Measurements from ENCODE around the gene MYG1.

MYG1 gene

DNA sequence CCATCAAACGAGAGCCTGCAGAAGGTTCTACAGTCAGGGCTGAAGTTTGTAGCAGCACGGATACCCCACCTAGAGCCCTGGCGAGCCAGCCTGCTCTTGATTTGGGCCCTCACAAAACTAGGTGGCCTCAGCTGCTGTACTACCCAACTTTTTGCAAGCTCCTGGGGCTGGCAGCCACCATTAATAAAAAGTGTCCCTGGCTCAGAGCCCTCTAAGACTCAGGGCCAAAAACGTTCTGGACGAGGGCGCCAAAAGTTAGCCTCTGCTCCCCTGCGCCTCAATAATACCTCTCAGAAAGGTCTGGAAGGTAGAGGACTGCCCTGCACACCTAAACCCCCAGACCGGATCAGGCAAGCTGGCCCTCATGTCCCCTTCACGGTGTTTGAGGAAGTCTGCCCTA, 13.0 kb upstream of the MYG1 start:
- TF ChIP-seq, protein P1, sequence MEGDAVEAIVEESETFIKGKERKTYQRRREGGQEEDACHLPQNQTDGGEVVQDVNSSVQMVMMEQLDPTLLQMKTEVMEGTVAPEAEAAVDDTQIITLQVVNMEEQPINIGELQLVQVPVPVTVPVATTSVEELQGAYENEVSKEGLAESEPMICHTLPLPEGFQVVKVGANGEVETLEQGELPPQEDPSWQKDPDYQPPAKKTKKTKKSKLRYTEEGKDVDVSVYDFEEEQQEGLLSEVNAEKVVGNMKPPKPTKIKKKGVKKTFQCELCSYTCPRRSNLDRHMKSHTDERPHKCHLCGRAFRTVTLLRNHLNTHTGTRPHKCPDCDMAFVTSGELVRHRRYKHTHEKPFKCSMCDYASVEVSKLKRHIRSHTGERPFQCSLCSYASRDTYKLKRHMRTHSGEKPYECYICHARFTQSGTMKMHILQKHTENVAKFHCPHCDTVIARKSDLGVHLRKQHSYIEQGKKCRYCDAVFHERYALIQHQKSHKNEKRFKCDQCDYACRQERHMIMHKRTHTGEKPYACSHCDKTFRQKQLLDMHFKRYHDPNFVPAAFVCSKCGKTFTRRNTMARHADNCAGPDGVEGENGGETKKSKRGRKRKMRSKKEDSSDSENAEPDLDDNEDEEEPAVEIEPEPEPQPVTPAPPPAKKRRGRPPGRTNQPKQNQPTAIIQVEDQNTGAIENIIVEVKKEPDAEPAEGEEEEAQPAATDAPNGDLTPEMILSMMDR (IDR thresholded peaks at IDR 0.05; ENCODE audit: low read depth, low read length), result no peak
- no peak overlapping the region for H3K4me3 ChIP-seq (replicated peaks in 1 of 2; ENCODE audit: low read depth in 2 of 2, low read length in 2 of 2)
- DNase-seq (ENCODE audit: low read depth in 2 of 2), result no peak

GRCh38 chr12:53287741-53288216, 11.7 kb upstream of the MYG1 start:
- H3K4me3 ChIP-seq (replicated peaks in 1 of 2; ENCODE audit: low read depth in 2 of 2, low read length in 2 of 2), result no peak overlapping the region
- peak; percentile 68 to 70 for DNase-seq (ENCODE audit: low read depth in 2 of 2)
- TF ChIP-seq, protein P1 (IDR thresholded peaks at IDR 0.05; ENCODE audit: low read depth, low read length), result peak; percentile 65

DNA sequence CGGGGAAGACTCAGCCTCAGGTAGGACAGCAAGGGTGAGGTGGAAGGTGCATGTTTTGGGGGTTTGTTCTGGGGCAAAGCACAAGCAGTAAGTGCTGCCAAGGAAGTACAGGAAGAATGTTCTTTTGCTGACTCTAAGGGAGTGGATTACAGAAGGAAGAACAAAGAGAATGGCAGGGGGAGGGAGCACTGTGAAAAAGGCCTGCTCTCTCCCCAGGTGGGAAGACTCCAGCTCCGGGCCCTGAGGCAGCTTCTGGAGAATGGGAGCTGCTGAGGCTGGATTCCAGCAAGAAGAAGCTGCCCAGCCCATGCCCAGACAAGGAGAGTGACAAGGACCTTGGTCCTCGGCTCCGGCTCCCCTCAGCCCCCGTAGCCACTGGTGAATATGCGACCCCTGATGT, 11.2 kb upstream of the MYG1 start:
- DNase-seq (ENCODE audit: low read depth in 2 of 2), result no peak
- TF ChIP-seq, protein P1 (IDR thresholded peaks at IDR 0.05; ENCODE audit: low read depth, low read length), result no peak
- no peak overlapping the region for H3K4me3 ChIP-seq (replicated peaks in 1 of 2; ENCODE audit: low read depth in 2 of 2, low read length in 2 of 2)

GRCh38 chr12:53289891-53290290, 9.6 kb upstream of the MYG1 start:
- TF ChIP-seq, protein P1 (IDR thresholded peaks at IDR 0.05; ENCODE audit: low read depth, low read length), result no peak
- peak; percentile 10 to 56 for DNase-seq (ENCODE audit: low read depth in 2 of 2)

GRCh38 chr12:53290661-53291060, 8.8 kb upstream of the MYG1 start:
- TF ChIP-seq, protein P1 (IDR thresholded peaks at IDR 0.05; ENCODE audit: low read depth, low read length), result no peak
- no peak overlapping the region for H3K4me3 ChIP-seq (replicated peaks in 1 of 2; ENCODE audit: low read depth in 2 of 2, low read length in 2 of 2)
- peak in 1 of 2 donors; percentile 47 for DNase-seq (ENCODE audit: low read depth in 2 of 2)

More at GRCh38 chr12:53289891-53290290, 9.6 kb upstream of the MYG1 start:
- H3K4me3 ChIP-seq (replicated peaks in 1 of 2; ENCODE audit: low read depth in 2 of 2, low read length in 2 of 2), result no peak overlapping the region

DNA sequence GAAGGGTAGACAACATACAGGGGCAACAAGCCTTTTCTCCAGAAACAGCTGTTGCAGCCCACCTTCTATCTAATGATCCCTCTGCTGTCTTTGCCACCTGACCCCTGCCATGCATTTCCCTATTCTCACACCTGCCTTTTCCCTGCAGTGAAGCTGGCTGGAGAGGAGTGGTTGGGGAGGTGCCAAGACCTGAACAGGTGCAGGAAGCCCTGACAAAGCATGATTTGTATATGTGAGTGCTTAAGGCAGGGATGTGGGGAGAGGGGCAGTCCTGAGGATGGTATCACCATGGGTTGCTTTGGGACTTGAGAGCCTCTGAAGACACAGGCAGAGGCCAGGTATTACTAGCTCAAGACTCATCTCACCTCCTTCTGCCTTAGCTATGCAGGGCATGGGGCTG, 7.1 kb upstream of the MYG1 start:
- TF ChIP-seq, protein P1 (IDR thresholded peaks at IDR 0.05; ENCODE audit: low read depth, low read length), result no peak
- no peak overlapping the region for H3K4me3 ChIP-seq (replicated peaks in 1 of 2; ENCODE audit: low read depth in 2 of 2, low read length in 2 of 2)
- no peak for DNase-seq (ENCODE audit: low read depth in 2 of 2)

Data from cardiac fibroblast (primary cell).